Measurements from ENCODE around the gene PDK3. TPM values are rescaled to one million over a fixed set of nuclear protein-coding genes. Genes with fewer than 3 reads are reported as not detected.

Gene PDK3
- total RNA-seq, 1 donor from 2014 or later, result 21.1 TPM

GRCh38 chrX:24466025-24466424 is 939 bp downstream of the PDK3 start:
- no peaks in the 10 kb centered on the region for H3K36me3 Mint-ChIP-seq (ENCODE audit: low read depth)
- H3K4me3 Mint-ChIP-seq, result peak overlapping the region; percentile 84
- H3K27ac Mint-ChIP-seq (ENCODE audit: unreplicated experiment), result no peak overlapping the region
- peaks cover 19% of the 10 kb centered on the region for H3K4me1 Mint-ChIP-seq
- H3K9me3 Mint-ChIP-seq, result no peaks in the 10 kb centered on the region
- no peak for DNase-seq (ENCODE audit: low read depth, low spot score)
- no peak for TF ChIP-seq CTCF (conservative IDR thresholded peaks at IDR 0.05)
- peaks cover 4% of the 10 kb centered on the region for H3K27me3 Mint-ChIP-seq (ENCODE audit: low read depth)

- H3K4me1 Mint-ChIP-seq, result peaks cover 26% of the 10 kb centered on the region
- no peak for DNase-seq (ENCODE audit: low read depth, low spot score)
- H3K27ac Mint-ChIP-seq (ENCODE audit: unreplicated experiment), result peak overlapping the region; percentile 78
- H3K9me3 Mint-ChIP-seq, result no peaks in the 10 kb centered on the region
- H3K36me3 Mint-ChIP-seq (ENCODE audit: low read depth), result no peaks in the 10 kb centered on the region
- H3K4me3 Mint-ChIP-seq, result no peak overlapping the region
- TF ChIP-seq CTCF (conservative IDR thresholded peaks at IDR 0.05), result no peak
- H3K27me3 Mint-ChIP-seq (ENCODE audit: low read depth), result peaks cover under 1% of the 10 kb centered on the region
Observed at GRCh38 chrX:24468245-24468644, 3.2 kb downstream of the PDK3 start.

- no peak for TF ChIP-seq CTCF (conservative IDR thresholded peaks at IDR 0.05)
- H3K4me1 Mint-ChIP-seq, result peaks cover 9% of the 10 kb centered on the region
- no peaks in the 10 kb centered on the region for H3K36me3 Mint-ChIP-seq (ENCODE audit: low read depth)
- no peak overlapping the region for H3K4me3 Mint-ChIP-seq
- no peaks in the 10 kb centered on the region for H3K9me3 Mint-ChIP-seq
- no peak for DNase-seq (ENCODE audit: low read depth, low spot score)
- H3K27ac Mint-ChIP-seq (ENCODE audit: unreplicated experiment), result no peak overlapping the region
- no peaks in the 10 kb centered on the region for H3K27me3 Mint-ChIP-seq (ENCODE audit: low read depth)
Observed at GRCh38 chrX:24471808-24472207, 6.7 kb downstream of the PDK3 start.

GRCh38 chrX:24475480-24475879 is 10.4 kb downstream of the PDK3 start:
- no peaks in the 10 kb centered on the region for H3K27me3 Mint-ChIP-seq (ENCODE audit: low read depth)
- peak overlapping the region; percentile 24 for H3K27ac Mint-ChIP-seq (ENCODE audit: unreplicated experiment)
- DNase-seq (ENCODE audit: low read depth, low spot score), result no peak
- TF ChIP-seq CTCF (conservative IDR thresholded peaks at IDR 0.05), result no peak
- no peaks in the 10 kb centered on the region for H3K36me3 Mint-ChIP-seq (ENCODE audit: low read depth)
- no peaks in the 10 kb centered on the region for H3K9me3 Mint-ChIP-seq
- H3K4me3 Mint-ChIP-seq, result no peak overlapping the region
- peaks cover 16% of the 10 kb centered on the region for H3K4me1 Mint-ChIP-seq

- Mint-ChIP-seq H3K4me3 (no peak overlapping the region), H3K27me3 (ENCODE audit: low read depth) (no peaks in the 10 kb centered on the region), H3K27ac (ENCODE audit: unreplicated experiment) (no peak overlapping the region)
Observed at GRCh38 chrX:24478509-24478908, 13.4 kb downstream of the PDK3 start.

More at GRCh38 chrX:24478509-24478908, 13.4 kb downstream of the PDK3 start:
- H3K9me3 Mint-ChIP-seq, result no peaks in the 10 kb centered on the region
- peaks cover 9% of the 10 kb centered on the region for H3K4me1 Mint-ChIP-seq
- H3K36me3 Mint-ChIP-seq (ENCODE audit: low read depth), result no peaks in the 10 kb centered on the region
- DNase-seq (ENCODE audit: low read depth, low spot score), result no peak
- TF ChIP-seq CTCF (conservative IDR thresholded peaks at IDR 0.05), result no peak
